Duodenal mucosa (tissue), 2 donors: Measurements from ENCODE around the gene RNF166.

Experiments used
- H3K27ac ChIP-seq: one replicate; pipeline ENCODE4 v1.7.0; 2013; ENCODE audit warnings: low read depth, low read length
- H3K27me3 ChIP-seq, 2 donors: one replicate each; pipeline ENCODE4 v1.7.0; 2013; ENCODE audit warnings: low read length in 2 of 2, control low read depth in 1 of 2; ENCODE audit not compliant: insufficient read depth in 2 of 2, control insufficient read depth in 1 of 2
- H3K36me3 ChIP-seq, 2 donors: one replicate each; pipeline ENCODE4 v1.7.0; 2013; ENCODE audit warnings: low read length in 2 of 2, control low read depth in 1 of 2; ENCODE audit not compliant: insufficient read depth in 2 of 2, control insufficient read depth in 1 of 2
- H3K4me1 ChIP-seq, 2 donors: one replicate each; pipeline ENCODE4 v1.7.0; 2013; ENCODE audit warnings: low read length in 2 of 2, control low read depth in 1 of 2; ENCODE audit not compliant: insufficient read depth in 2 of 2, control insufficient read depth in 1 of 2
- H3K4me3 ChIP-seq, 2 donors: one replicate each; pipeline ENCODE4 v1.7.0; 2013; ENCODE audit warnings: low read length in 2 of 2, low read depth in 1 of 2
- H3K9ac ChIP-seq, 2 donors: one replicate each; pipeline ENCODE4 v1.7.0; 2013; ENCODE audit warnings: low read length in 2 of 2, low read depth in 1 of 2
- H3K9me3 ChIP-seq, 2 donors: one replicate each; pipeline ENCODE4 v1.7.0; 2013; ENCODE audit warnings: low read length in 2 of 2, control low read depth in 1 of 2; ENCODE audit not compliant: control insufficient read depth in 1 of 2

Gene RNF166

DNA sequence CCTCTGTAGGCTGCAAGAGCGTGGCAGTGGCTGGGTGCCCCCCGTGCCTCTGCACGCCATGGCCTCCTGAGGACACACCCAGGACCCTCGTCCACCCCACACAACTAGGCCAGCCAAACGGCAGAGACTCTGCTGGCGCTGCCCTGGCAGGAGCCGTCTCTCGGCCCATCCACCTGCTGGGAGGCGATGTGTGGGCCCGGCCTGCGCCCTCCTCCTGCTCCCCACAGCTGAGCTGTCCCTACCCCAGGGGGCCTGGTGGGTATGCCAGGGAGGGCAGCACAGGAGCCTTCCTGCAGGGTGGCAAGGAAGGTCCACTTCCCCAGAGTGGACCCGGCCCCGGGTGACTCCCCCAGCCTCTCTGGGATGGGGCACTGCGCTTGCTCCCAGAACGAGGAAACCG, 7.0 kb downstream of the RNF166 start:
- Histone ChIP-seq H3K4me1 (peaks cover 0 to 36% of the 10 kb centered on the region in 2 donors), H3K9me3 (no peaks in the 10 kb centered on the region)

DNA sequence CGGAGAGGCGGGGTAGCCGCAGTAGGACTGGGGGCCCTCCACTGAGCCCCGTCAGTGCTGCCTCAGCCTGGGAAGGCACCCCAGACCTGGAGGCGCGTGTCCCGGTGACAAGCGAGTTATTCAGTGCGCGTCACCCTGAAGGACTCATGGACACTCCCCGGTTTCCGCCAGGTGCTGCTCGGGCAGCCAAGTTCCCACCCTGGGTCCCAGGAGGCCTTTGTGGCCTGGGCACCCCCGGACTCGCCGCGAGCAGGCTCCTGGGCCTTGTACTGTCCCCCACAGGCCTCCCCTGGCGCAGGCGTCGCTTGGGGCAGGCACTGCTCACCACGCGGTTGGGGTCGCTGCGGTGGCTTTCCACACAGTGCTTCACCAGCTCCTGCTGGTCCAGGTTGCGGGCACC, 7.6 kb downstream of the RNF166 start:
- Histone ChIP-seq H3K4me1 (peaks cover 0 to 33% of the 10 kb centered on the region in 2 donors), H3K27ac (no peak overlapping the region), H3K9ac (no peak overlapping the region)

More for the DNA sequence above, 7.0 kb downstream of the RNF166 start:
- peaks cover 5 to 28% of the 10 kb centered on the region in 2 donors for H3K36me3 ChIP-seq
- H3K4me3 ChIP-seq = no peak overlapping the region
- H3K27ac ChIP-seq = no peak overlapping the region
- no peak overlapping the region for H3K9ac ChIP-seq
- H3K27me3 ChIP-seq = no peaks in the 10 kb centered on the region

GRCh38 chr16:88697831-88698615, 8.2 kb downstream of the RNF166 start:
- Histone ChIP-seq H3K9me3 (no peaks in the 10 kb centered on the region), H3K27ac (no peak overlapping the region), H3K4me3 (no peak overlapping the region), H3K27me3 (no peaks in the 10 kb centered on the region), H3K4me1 (peaks cover 0 to 28% of the 10 kb centered on the region in 2 donors), H3K9ac (no peak overlapping the region), H3K36me3 (peaks cover 5 to 28% of the 10 kb centered on the region in 2 donors)

More for the DNA sequence above, 7.6 kb downstream of the RNF166 start:
- Histone ChIP-seq H3K9me3 (no peaks in the 10 kb centered on the region), H3K4me3 (no peak overlapping the region), H3K27me3 (no peaks in the 10 kb centered on the region), H3K36me3 (peaks cover 5 to 28% of the 10 kb centered on the region in 2 donors)

DNA sequence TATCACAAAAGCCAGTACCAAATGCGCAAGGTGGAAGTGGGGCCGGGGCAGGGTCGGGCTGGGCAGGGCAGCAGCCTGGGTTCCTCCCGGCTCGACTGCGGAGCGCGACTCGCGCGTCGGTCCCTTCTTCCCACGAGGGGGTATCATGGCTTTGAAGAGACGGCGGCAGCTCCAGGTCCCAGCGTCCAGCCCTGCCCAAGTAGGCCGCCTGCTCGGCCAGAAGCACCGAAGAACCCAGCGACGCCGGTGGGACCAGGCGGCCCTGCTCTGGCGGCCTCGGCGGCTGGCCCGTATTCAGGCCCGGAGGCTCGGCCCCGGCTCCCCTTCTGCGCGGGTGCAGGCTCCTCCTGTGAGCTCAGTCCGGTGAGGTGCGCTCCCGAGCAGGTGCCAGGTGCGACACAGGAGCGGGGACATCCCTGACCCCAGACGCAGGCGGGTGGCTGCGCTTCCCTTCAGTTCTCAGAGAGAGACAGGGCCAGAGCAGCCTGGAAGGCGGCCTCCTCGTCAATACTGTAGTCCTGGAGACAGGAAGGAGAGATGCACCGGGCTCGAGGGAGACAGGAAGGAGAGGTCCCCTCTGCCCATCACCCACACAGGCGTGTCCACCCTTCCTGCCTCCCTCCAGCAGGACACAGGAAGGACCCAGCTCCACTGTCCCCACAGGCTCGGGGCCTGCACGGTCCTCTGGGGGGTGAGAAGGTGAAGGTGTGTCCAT, 8.9 kb downstream of the RNF166 start:
- Histone ChIP-seq H3K9me3 (no peaks in the 10 kb centered on the region), H3K4me1 (peaks cover under 1 to 27% of the 10 kb centered on the region in 2 donors), H3K9ac (no peak overlapping the region), H3K27ac (no peak overlapping the region), H3K27me3 (no peaks in the 10 kb centered on the region), H3K36me3 (peaks cover 5 to 28% of the 10 kb centered on the region in 2 donors), H3K4me3 (no peak overlapping the region)

- H3K27me3 ChIP-seq = no peaks in the 10 kb centered on the region
- H3K36me3 ChIP-seq = peaks cover 5 to 28% of the 10 kb centered on the region in 2 donors
Measured at GRCh38 chr16:88696441-88696840, 9.8 kb downstream of the RNF166 start.

GRCh38 chr16:88695753-88696152, 10.5 kb downstream of the RNF166 start:
- H3K4me3 ChIP-seq = no peak overlapping the region

More at GRCh38 chr16:88696441-88696840, 9.8 kb downstream of the RNF166 start:
- Histone ChIP-seq H3K4me3 (no peak overlapping the region), H3K27ac (no peak overlapping the region), H3K9me3 (no peaks in the 10 kb centered on the region), H3K9ac (no peak overlapping the region), H3K4me1 (peaks cover 9 to 27% of the 10 kb centered on the region in 2 donors)

GRCh38 chr16:88695218-88695617, 11.0 kb downstream of the RNF166 start:
- Histone ChIP-seq H3K36me3 (peaks cover 5 to 28% of the 10 kb centered on the region in 2 donors), H3K4me3 (no peak overlapping the region), H3K27me3 (no peaks in the 10 kb centered on the region), H3K9me3 (no peaks in the 10 kb centered on the region), H3K27ac (no peak overlapping the region), H3K9ac (no peak overlapping the region), H3K4me1 (peaks cover 10 to 27% of the 10 kb centered on the region in 2 donors)

More at GRCh38 chr16:88695753-88696152, 10.5 kb downstream of the RNF166 start:
- no peak overlapping the region for H3K27ac ChIP-seq
- H3K36me3 ChIP-seq = peaks cover 5 to 28% of the 10 kb centered on the region in 2 donors
- H3K27me3 ChIP-seq = no peaks in the 10 kb centered on the region
- no peak overlapping the region for H3K9ac ChIP-seq
- H3K9me3 ChIP-seq = no peaks in the 10 kb centered on the region
- peaks cover 10 to 28% of the 10 kb centered on the region in 2 donors for H3K4me1 ChIP-seq

DNA sequence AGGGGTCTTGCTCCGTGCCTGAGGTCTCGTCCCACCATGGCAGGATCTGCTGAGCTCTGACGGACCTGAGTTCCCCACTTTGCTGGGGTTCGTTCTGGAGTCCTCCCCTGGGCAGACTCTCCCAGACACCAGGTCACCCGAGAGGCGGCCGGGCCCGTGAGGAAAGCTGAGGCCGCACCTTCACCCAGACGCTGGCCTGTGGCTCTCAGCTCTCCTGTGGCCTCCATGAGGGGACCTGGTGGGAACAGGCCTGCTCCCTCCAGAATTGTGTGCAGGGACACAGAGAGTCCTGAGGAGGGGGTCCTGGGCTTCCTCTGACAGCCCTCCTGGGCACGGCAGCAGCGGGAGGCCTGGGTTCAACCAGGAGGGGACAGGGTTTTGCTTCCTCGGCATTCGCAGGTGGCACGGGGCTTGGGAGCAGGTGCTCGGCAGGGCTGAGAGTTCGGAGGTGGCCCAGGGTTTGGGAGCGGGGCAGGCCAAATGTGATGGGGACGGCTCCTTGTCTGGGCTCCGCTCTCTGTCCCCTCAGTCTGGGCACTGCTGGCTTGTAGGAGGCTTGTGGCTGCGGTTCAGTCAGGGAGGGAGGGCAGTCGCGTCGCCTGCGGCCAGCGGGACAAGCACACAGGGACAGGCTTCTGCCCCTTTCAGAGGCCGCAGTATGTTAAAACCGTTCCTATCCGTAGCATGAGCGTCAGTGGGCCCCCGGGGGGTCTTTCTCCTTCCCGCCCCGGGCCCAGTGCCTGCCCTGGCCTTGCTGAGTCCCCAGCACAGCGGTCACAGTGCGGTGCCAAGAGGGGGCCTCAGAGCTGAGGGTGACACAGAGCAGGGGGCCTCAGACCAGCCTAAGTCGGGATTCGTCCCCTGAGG, 11.8 kb downstream of the RNF166 start:
- Histone ChIP-seq H3K4me1 (peaks cover 10 to 19% of the 10 kb centered on the region in 2 donors), H3K4me3 (no peak overlapping the region), H3K9me3 (no peaks in the 10 kb centered on the region), H3K36me3 (peaks cover 2 to 28% of the 10 kb centered on the region in 2 donors), H3K27ac (no peak overlapping the region), H3K27me3 (no peaks in the 10 kb centered on the region), H3K9ac (no peak overlapping the region)

- no peak overlapping the region for H3K9ac ChIP-seq
- peaks cover 10 to 17% of the 10 kb centered on the region in 2 donors for H3K4me1 ChIP-seq
- no peaks in the 10 kb centered on the region for H3K27me3 ChIP-seq
- H3K9me3 ChIP-seq = no peaks in the 10 kb centered on the region
- no peak overlapping the region for H3K4me3 ChIP-seq
- H3K36me3 ChIP-seq = peaks cover 0 to 23% of the 10 kb centered on the region in 2 donors
- H3K27ac ChIP-seq = no peak overlapping the region
Measured at GRCh38 chr16:88693420-88694177, 12.6 kb downstream of the RNF166 start.
